ENCODE results near the gene CAMKK2.

DNA sequence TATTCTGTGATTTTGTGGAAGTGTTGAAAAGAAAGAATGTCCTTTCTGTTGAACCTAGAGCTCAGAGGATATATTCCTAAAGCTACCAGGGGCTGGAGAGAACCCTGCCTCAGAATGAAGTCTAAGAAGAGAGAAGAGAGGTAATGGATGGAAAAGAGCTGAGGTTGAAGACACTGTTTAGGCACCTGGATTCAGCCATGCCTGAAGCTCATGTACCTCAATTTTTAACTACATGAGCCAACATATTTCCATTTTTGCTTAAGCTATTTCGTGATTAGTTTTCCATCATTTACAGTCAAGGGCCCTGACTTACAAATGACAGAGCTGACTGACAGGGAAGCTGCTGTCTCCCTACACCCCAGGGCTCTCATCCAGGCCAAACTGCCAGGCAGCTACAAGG, 10.7 kb downstream of the CAMKK2 start:
- TF ChIP-seq, protein P1, sequence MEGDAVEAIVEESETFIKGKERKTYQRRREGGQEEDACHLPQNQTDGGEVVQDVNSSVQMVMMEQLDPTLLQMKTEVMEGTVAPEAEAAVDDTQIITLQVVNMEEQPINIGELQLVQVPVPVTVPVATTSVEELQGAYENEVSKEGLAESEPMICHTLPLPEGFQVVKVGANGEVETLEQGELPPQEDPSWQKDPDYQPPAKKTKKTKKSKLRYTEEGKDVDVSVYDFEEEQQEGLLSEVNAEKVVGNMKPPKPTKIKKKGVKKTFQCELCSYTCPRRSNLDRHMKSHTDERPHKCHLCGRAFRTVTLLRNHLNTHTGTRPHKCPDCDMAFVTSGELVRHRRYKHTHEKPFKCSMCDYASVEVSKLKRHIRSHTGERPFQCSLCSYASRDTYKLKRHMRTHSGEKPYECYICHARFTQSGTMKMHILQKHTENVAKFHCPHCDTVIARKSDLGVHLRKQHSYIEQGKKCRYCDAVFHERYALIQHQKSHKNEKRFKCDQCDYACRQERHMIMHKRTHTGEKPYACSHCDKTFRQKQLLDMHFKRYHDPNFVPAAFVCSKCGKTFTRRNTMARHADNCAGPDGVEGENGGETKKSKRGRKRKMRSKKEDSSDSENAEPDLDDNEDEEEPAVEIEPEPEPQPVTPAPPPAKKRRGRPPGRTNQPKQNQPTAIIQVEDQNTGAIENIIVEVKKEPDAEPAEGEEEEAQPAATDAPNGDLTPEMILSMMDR (IDR thresholded peaks at IDR 0.05; ENCODE audit: borderline replicate concordance, extremely low read depth, low read length, poor library complexity, severe bottlenecking), result no peak
- no peak for TF ChIP-seq EZH2 (IDR thresholded peaks at IDR 0.05; ENCODE audit: borderline replicate concordance, low read depth, low read length, severe bottlenecking)

Data from DND-41 (cell line).